Tibial artery (tissue), 4 donors: Measurements from ENCODE around the gene SYTL5.

Source experiments
- DNase-seq, 2 donors: peaks; one replicate each; pipeline ENCODE4 v3.0.0-alpha.2; 2019
- H3K27ac ChIP-seq, 2 donors: fragments of 200-600 bp; sonication (generic) in 1 of 2; 1 replicate in 1 of 2; 2 replicates in 1 of 2; pipeline ENCODE4 v1.5.1; 2018 to 2019; ENCODE audit warnings: mild to moderate bottlenecking in 1 of 2
- H3K27me3 ChIP-seq, 2 donors: fragments of 200-600 bp; sonication (generic) in 1 of 2; one replicate each; pipeline versions ENCODE4 v1.5.1 to v1.6.0; 2016 to 2019
- H3K36me3 ChIP-seq, 3 donors: fragments of 200-600 bp; sonication (generic) in 2 of 3; one replicate each; pipeline ENCODE4 v1.5.1; 2016 to 2019; ENCODE audit warnings: mild to moderate bottlenecking in 2 of 3
- H3K4me1 ChIP-seq, 4 donors: fragments of 200-600 bp; sonication (generic) in 2 of 4; 1 replicate in 3 of 4; 2 replicates in 1 of 4; pipeline ENCODE4 v1.5.1; 2016 to 2019
- H3K4me3 ChIP-seq, 2 donors: fragments of 200-600 bp; sonication (generic) in 1 of 2; 1 replicate in 1 of 2; 2 replicates in 1 of 2; pipeline ENCODE4 v1.5.1; 2018 to 2019; ENCODE audit warnings: mild to moderate bottlenecking in 2 of 2
- H3K9me3 ChIP-seq, 3 donors: fragments of 200-600 bp; sonication (generic) in 1 of 3; one replicate each; pipeline ENCODE4 v1.5.1; 2016 to 2019
- CTCF ChIP-seq, 2 experiments: fragments of 200-600 bp in 1 of 2; fragments of 450-650 bp in 1 of 2; IDR thresholded peaks; one replicate each; pipeline ENCODE4 v1.5.1; 2017 to 2019; ENCODE audit warnings: antibody characterized with exemption in 2 of 2, mild to moderate bottlenecking in 1 of 2, moderate library complexity in 1 of 2
- intact Hi-C: fragments of 100-400 bp; cut with DNase I; formaldehyde crosslinking; loops from one replicate; pipeline ENCODE4 v1.15.0; 2023; ENCODE audit warnings: low total_unique reads

Gene SYTL5

GRCh38 chrX:38110231-38110630 lies 103.9 kb downstream of the SYTL5 start:
- no peak for TF ChIP-seq CTCF (IDR thresholded peaks at IDR 0.05)
- Histone ChIP-seq H3K36me3 (no peaks in the 10 kb centered on the region), H3K4me3 (no peak overlapping the region), H3K27me3 (no peaks in the 10 kb centered on the region), H3K4me1 (no peaks in the 10 kb centered on the region), H3K9me3 (no peaks in the 10 kb centered on the region), H3K27ac (no peak overlapping the region)
- intact Hi-C loops = no loop called here
- DNase-seq = no peak

GRCh38 chrX:38111196-38111595 lies 104.8 kb downstream of the SYTL5 start:
- DNase-seq = no peak
- Histone ChIP-seq H3K27ac (no peak overlapping the region), H3K27me3 (no peaks in the 10 kb centered on the region)

GRCh38 chrX:38112566-38112965 lies 106.2 kb downstream of the SYTL5 start:
- no peaks in the 10 kb centered on the region for H3K36me3 ChIP-seq
- H3K4me1 ChIP-seq = no peaks in the 10 kb centered on the region
- TF ChIP-seq CTCF (IDR thresholded peaks at IDR 0.05) = no peak
- H3K27ac ChIP-seq = no peak overlapping the region
- DNase-seq = no peak
- intact Hi-C loops = no loop called here
- H3K27me3 ChIP-seq = no peaks in the 10 kb centered on the region
- no peaks in the 10 kb centered on the region for H3K9me3 ChIP-seq
- no peak overlapping the region for H3K4me3 ChIP-seq

More at GRCh38 chrX:38111196-38111595, 104.8 kb downstream of the SYTL5 start:
- H3K9me3 ChIP-seq = no peaks in the 10 kb centered on the region
- no peaks in the 10 kb centered on the region for H3K4me1 ChIP-seq
- intact Hi-C loops = no loop called here
- H3K4me3 ChIP-seq = no peak overlapping the region
- H3K36me3 ChIP-seq = no peaks in the 10 kb centered on the region
- TF ChIP-seq CTCF (IDR thresholded peaks at IDR 0.05) = no peak

- Histone ChIP-seq H3K4me1 (no peaks in the 10 kb centered on the region), H3K27me3 (no peaks in the 10 kb centered on the region), H3K9me3 (no peaks in the 10 kb centered on the region), H3K4me3 (no peak overlapping the region), H3K27ac (no peak overlapping the region), H3K36me3 (no peaks in the 10 kb centered on the region)
- intact Hi-C loops = no loop called here
- no peak for DNase-seq
- TF ChIP-seq CTCF (IDR thresholded peaks at IDR 0.05) = no peak
Observed at GRCh38 chrX:38116706-38117105, 110.4 kb downstream of the SYTL5 start.

GRCh38 chrX:38117485-38117884 lies 111.1 kb downstream of the SYTL5 start:
- no peak for TF ChIP-seq CTCF (IDR thresholded peaks at IDR 0.05)
- Histone ChIP-seq H3K4me1 (no peaks in the 10 kb centered on the region), H3K27ac (no peak overlapping the region), H3K4me3 (no peak overlapping the region), H3K9me3 (no peaks in the 10 kb centered on the region), H3K36me3 (no peaks in the 10 kb centered on the region), H3K27me3 (no peaks in the 10 kb centered on the region)
- intact Hi-C loops = no loop called here
- DNase-seq = no peak

GRCh38 chrX:38124000-38124399 lies 117.6 kb downstream of the SYTL5 start:
- H3K4me3 ChIP-seq = no peak overlapping the region
- H3K4me1 ChIP-seq = no peaks in the 10 kb centered on the region
- H3K27ac ChIP-seq = no peak overlapping the region
- no peaks in the 10 kb centered on the region for H3K36me3 ChIP-seq
- no peak for TF ChIP-seq CTCF (IDR thresholded peaks at IDR 0.05)
- no peaks in the 10 kb centered on the region for H3K27me3 ChIP-seq
- no peaks in the 10 kb centered on the region for H3K9me3 ChIP-seq
- no peak for DNase-seq
- intact Hi-C loops = no loop called here
